Astrocyte (in vitro differentiated cells and primary cell): ENCODE measurements around the gene C15orf62. TPM values are rescaled to one million over a fixed set of nuclear protein-coding genes. Genes with fewer than 3 reads are reported as not detected.

Experiments used
- DNase-seq: peaks from one replicate; pipeline ENCODE4 v3.0.0-alpha.2; 2010; ENCODE audit warnings: low read depth
- FAIRE-seq: peaks from 2 replicates; lab custom pipeline; 2011; peaks lifted over from hg19 to GRCh38; lab: Jason Lieb, UNC
- H2AFZ ChIP-seq: 2 replicates; pipeline ENCODE4 v1.6.0; 2012; ENCODE audit warnings: low read depth, low read length, inconsistent platforms
- H3K27ac ChIP-seq: 2 replicates; pipeline ENCODE4 v1.5.1; 2011; ENCODE audit warnings: low read depth, low read length, inconsistent platforms
- H3K27me3 ChIP-seq: 2 replicates; pipeline ENCODE4 v1.6.0; 2011; ENCODE audit warnings: low read length, inconsistent platforms; ENCODE audit not compliant: insufficient read depth
- H3K36me3 ChIP-seq: 2 replicates; pipeline ENCODE4 v1.5.1; 2011; ENCODE audit warnings: low read length, inconsistent platforms; ENCODE audit not compliant: insufficient read depth
- H3K4me1 ChIP-seq: 2 replicates; pipeline ENCODE4 v1.5.1; 2011; ENCODE audit warnings: low read length, inconsistent platforms; ENCODE audit not compliant: insufficient read depth
- H3K4me2 ChIP-seq: 2 replicates; pipeline ENCODE4 v1.6.0; 2012; ENCODE audit warnings: low read length, inconsistent platforms
- H3K4me3 ChIP-seq: 2 replicates; pipeline ENCODE4 v1.5.1; 2011; ENCODE audit warnings: low read depth, mild to moderate bottlenecking, low read length, inconsistent platforms; ENCODE audit not compliant: insufficient read depth
- H3K79me2 ChIP-seq: 2 replicates; pipeline ENCODE4 v1.6.0; 2012; ENCODE audit warnings: mild to moderate bottlenecking, low read length, inconsistent platforms; ENCODE audit not compliant: insufficient read depth
- H3K9ac ChIP-seq: 2 replicates; pipeline ENCODE4 v1.6.0; 2012; ENCODE audit warnings: mild to moderate bottlenecking, low read length, inconsistent platforms
- H3K9me3 ChIP-seq: 2 replicates; pipeline ENCODE4 v1.5.1; 2012; ENCODE audit warnings: low read depth, mild to moderate bottlenecking, low read length, inconsistent platforms; ENCODE audit not compliant: insufficient read depth
- H4K20me1 ChIP-seq: 2 replicates; pipeline ENCODE4 v1.6.0; 2012; ENCODE audit warnings: low read length, inconsistent platforms; ENCODE audit not compliant: insufficient read depth
- H3K27ac Mint-ChIP-seq: one replicate; pipeline ENCODE4 v1.8.0; 2021; ENCODE audit warnings: mild to moderate bottlenecking, mixed read lengths; ENCODE audit not compliant: unreplicated experiment
- H3K27me3 Mint-ChIP-seq: one replicate; pipeline ENCODE4 v1.8.0; 2021; ENCODE audit warnings: low read depth, mixed read lengths; ENCODE audit not compliant: unreplicated experiment
- H3K36me3 Mint-ChIP-seq: one replicate; pipeline ENCODE4 v1.8.0; 2021; ENCODE audit warnings: low read depth, mixed read lengths; ENCODE audit not compliant: unreplicated experiment
- H3K4me1 Mint-ChIP-seq: one replicate; pipeline ENCODE4 v1.8.0; 2021; ENCODE audit warnings: low read depth, mixed read lengths; ENCODE audit not compliant: unreplicated experiment
- H3K4me3 Mint-ChIP-seq: one replicate; pipeline ENCODE4 v1.8.0; 2021; ENCODE audit warnings: mild to moderate bottlenecking, moderate library complexity, mixed read lengths; ENCODE audit not compliant: unreplicated experiment
- H3K9me3 Mint-ChIP-seq: one replicate; pipeline ENCODE4 v1.8.0; 2021; ENCODE audit warnings: mild to moderate bottlenecking, mixed read lengths; ENCODE audit not compliant: unreplicated experiment
- CTCF ChIP-seq: IDR thresholded peaks from 2 replicates; pipeline ENCODE4 v1.5.1; 2011; ENCODE audit warnings: low read depth, mild to moderate bottlenecking, inconsistent platforms, low read length, moderate library complexity; ENCODE audit not compliant: insufficient read depth
- EZH2 ChIP-seq: IDR thresholded peaks from 2 replicates; pipeline ENCODE4 v1.6.1; 2012; ENCODE audit warnings: mild to moderate bottlenecking, low read length, inconsistent platforms; ENCODE audit not compliant: insufficient read depth
- total RNA-seq: library from RNA; stranded (reverse); gene quantifications from 2 replicates; pipeline ENCODE4 v1.2.1, GENCODE V29; 2021

Gene C15orf62
- total RNA-seq, 1 donor from 2014 or later: not detected

GRCh38 chr15:40747685-40748631 is 21.8 kb upstream of the C15orf62 start:
- no peak for FAIRE-seq
- H3K27ac Mint-ChIP-seq: no peak overlapping the region
- H3K27me3 Mint-ChIP-seq: no peaks in the 10 kb centered on the region

DNA sequence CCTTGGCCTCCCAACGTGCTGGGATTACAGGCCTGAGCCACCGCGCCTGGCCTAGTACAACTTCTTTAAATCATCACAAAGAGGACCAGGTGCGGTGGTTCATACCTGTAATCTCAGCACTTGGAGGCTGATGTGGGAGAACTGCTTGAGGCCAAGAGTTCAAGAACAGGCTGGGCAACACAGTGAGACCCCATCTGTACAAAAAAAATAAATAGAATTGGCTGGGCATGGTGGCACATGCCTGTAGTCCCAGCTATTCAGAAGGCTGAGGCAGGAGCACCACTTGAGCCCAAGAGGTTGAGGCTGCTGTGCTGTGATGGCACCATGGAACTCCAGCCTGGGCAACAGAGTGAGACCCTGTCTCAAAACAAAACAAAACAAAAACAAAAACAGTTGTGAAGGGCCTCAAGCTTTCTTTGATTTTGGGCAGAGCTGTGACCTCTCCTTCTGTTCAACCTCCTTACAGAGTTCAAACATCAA is 20.6 kb upstream of the C15orf62 start:
- no peak for FAIRE-seq
- TF ChIP-seq EZH2 (no peak), CTCF (no peak)
- H3K36me3 ChIP-seq: peaks cover 4% of the 10 kb centered on the region

More at GRCh38 chr15:40747685-40748631, 21.8 kb upstream of the C15orf62 start:
- peaks cover 23% of the 10 kb centered on the region for H3K4me1 Mint-ChIP-seq
- H3K4me3 Mint-ChIP-seq: no peak overlapping the region
- Histone ChIP-seq H3K4me1 (peaks cover 10% of the 10 kb centered on the region), H3K79me2 (peaks cover 25% of the 10 kb centered on the region), H3K27me3 (no peaks in the 10 kb centered on the region), H4K20me1 (peaks cover 47% of the 10 kb centered on the region), H2AFZ (no peak overlapping the region), H3K9ac (no peak overlapping the region), H3K9me3 (no peaks in the 10 kb centered on the region), H3K4me2 (no peak overlapping the region), H3K27ac (no peak overlapping the region), H3K36me3 (peaks cover 10% of the 10 kb centered on the region), H3K4me3 (no peak overlapping the region)
- no peaks in the 10 kb centered on the region for H3K9me3 Mint-ChIP-seq
- no peak for DNase-seq
- TF ChIP-seq CTCF (no peak), EZH2 (no peak)
- peaks cover 4% of the 10 kb centered on the region for H3K36me3 Mint-ChIP-seq

DNA sequence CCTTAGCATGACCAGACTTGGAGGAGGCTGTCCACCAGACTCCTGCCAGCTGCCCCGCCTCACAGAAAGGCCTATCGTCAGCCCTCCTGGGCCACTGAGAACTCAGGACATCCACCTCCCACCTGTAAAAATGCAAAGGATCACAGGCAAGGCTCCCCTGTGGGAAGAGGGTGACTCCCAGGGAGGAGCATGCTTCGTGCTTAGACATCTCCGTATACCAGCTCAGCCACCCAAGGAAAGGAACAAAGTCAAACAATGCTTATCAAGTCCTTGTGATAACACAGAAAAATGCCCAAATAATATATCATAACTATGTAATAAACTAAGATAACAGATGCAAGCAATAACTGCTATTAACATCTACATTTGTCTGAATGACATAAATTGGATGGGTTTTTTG is 18.9 kb upstream of the C15orf62 start:
- FAIRE-seq (no peak), DNase-seq (no peak)
- H3K4me1 ChIP-seq: peaks cover 8% of the 10 kb centered on the region
- no peaks in the 10 kb centered on the region for H3K27me3 Mint-ChIP-seq
- TF ChIP-seq EZH2 (no peak), CTCF (no peak)
- no peak overlapping the region for H3K27ac ChIP-seq
- H3K9ac ChIP-seq: no peak overlapping the region
- H3K4me2 ChIP-seq: no peak overlapping the region
- H3K4me3 Mint-ChIP-seq: no peak overlapping the region
- H3K36me3 ChIP-seq: peaks cover 4% of the 10 kb centered on the region
- H2AFZ ChIP-seq: no peak overlapping the region
- peaks cover 2% of the 10 kb centered on the region for H3K36me3 Mint-ChIP-seq
- H3K79me2 ChIP-seq: peaks cover 45% of the 10 kb centered on the region
- peaks cover 12% of the 10 kb centered on the region for H3K4me1 Mint-ChIP-seq
- no peak overlapping the region for H3K27ac Mint-ChIP-seq
- no peaks in the 10 kb centered on the region for H3K9me3 ChIP-seq
- no peaks in the 10 kb centered on the region for H3K27me3 ChIP-seq
- peaks cover 34% of the 10 kb centered on the region for H4K20me1 ChIP-seq
- H3K9me3 Mint-ChIP-seq: no peaks in the 10 kb centered on the region
- H3K4me3 ChIP-seq: no peak overlapping the region

More for the DNA sequence above, 20.6 kb upstream of the C15orf62 start:
- Histone ChIP-seq H3K79me2 (peaks cover 36% of the 10 kb centered on the region), H3K27me3 (no peaks in the 10 kb centered on the region), H3K4me1 (peaks cover 5% of the 10 kb centered on the region), H3K9me3 (no peaks in the 10 kb centered on the region), H2AFZ (no peak overlapping the region), H3K27ac (no peak overlapping the region), H4K20me1 (peaks cover 47% of the 10 kb centered on the region), H3K9ac (no peak overlapping the region), H3K4me2 (no peak overlapping the region), H3K4me3 (no peak overlapping the region)
- Mint-ChIP-seq H3K9me3 (no peaks in the 10 kb centered on the region), H3K27ac (no peak overlapping the region), H3K4me3 (no peak overlapping the region), H3K36me3 (peaks cover 4% of the 10 kb centered on the region), H3K4me1 (peaks cover 19% of the 10 kb centered on the region), H3K27me3 (no peaks in the 10 kb centered on the region)
- DNase-seq: no peak
